ENCODE measurements around the gene MIGA2.

DNA sequence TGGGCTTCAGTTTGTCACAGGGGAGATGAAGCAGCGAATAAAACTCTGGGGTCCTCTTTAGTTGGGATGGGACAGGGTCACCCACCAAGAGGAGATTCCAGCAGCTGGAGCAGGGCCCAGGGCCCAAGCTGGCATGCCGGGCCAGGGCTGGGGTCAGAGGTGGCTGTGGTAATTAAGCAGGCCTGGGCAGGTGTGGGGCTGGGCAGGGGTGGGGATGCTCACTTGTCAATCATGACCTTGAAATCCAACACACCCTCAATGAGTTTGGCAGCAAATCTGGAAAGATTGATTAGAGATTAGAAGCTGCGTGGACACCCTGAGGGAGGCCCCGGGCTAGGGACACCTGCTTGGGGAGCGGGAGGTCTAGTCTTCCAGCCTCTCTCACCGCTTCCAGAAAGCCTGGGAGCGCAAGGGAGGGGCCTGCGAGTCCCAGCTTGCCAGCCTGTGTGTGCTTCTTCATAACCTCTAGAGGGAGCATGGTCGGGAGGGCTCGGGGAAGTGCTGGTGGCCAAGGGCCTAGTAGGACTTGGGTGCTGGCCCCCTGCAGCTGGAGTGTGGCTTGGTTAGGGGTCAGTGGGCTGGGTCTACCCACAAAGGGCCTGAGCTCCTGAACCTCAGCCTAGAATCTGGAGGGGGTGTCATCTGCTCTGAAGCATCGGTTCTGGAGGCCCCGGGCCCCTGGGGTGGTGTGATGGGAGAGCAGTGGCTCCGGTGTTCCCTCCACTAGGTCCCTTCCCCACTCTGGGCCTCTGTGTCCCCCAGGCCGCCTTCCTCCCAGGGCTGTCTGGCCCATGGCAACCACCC is 66.6 kb downstream of the MIGA2 start:
- TF ChIP-seq, protein P1, sequence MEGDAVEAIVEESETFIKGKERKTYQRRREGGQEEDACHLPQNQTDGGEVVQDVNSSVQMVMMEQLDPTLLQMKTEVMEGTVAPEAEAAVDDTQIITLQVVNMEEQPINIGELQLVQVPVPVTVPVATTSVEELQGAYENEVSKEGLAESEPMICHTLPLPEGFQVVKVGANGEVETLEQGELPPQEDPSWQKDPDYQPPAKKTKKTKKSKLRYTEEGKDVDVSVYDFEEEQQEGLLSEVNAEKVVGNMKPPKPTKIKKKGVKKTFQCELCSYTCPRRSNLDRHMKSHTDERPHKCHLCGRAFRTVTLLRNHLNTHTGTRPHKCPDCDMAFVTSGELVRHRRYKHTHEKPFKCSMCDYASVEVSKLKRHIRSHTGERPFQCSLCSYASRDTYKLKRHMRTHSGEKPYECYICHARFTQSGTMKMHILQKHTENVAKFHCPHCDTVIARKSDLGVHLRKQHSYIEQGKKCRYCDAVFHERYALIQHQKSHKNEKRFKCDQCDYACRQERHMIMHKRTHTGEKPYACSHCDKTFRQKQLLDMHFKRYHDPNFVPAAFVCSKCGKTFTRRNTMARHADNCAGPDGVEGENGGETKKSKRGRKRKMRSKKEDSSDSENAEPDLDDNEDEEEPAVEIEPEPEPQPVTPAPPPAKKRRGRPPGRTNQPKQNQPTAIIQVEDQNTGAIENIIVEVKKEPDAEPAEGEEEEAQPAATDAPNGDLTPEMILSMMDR (IDR thresholded peaks at IDR 0.05; ENCODE audit: low read depth, low read length, missing input control), result no peak
- TF ChIP-seq, protein P2, sequence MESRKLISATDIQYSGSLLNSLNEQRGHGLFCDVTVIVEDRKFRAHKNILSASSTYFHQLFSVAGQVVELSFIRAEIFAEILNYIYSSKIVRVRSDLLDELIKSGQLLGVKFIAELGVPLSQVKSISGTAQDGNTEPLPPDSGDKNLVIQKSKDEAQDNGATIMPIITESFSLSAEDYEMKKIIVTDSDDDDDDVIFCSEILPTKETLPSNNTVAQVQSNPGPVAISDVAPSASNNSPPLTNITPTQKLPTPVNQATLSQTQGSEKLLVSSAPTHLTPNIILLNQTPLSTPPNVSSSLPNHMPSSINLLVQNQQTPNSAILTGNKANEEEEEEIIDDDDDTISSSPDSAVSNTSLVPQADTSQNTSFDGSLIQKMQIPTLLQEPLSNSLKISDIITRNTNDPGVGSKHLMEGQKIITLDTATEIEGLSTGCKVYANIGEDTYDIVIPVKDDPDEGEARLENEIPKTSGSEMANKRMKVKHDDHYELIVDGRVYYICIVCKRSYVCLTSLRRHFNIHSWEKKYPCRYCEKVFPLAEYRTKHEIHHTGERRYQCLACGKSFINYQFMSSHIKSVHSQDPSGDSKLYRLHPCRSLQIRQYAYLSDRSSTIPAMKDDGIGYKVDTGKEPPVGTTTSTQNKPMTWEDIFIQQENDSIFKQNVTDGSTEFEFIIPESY (IDR thresholded peaks at IDR 0.05), result no peak
- TF ChIP-seq TAF1 (conservative IDR thresholded peaks at IDR 0.05), result no peak
- TF ChIP-seq SP1 (IDR thresholded peaks at IDR 0.05), result no peak
- TF ChIP-seq, protein P3, sequence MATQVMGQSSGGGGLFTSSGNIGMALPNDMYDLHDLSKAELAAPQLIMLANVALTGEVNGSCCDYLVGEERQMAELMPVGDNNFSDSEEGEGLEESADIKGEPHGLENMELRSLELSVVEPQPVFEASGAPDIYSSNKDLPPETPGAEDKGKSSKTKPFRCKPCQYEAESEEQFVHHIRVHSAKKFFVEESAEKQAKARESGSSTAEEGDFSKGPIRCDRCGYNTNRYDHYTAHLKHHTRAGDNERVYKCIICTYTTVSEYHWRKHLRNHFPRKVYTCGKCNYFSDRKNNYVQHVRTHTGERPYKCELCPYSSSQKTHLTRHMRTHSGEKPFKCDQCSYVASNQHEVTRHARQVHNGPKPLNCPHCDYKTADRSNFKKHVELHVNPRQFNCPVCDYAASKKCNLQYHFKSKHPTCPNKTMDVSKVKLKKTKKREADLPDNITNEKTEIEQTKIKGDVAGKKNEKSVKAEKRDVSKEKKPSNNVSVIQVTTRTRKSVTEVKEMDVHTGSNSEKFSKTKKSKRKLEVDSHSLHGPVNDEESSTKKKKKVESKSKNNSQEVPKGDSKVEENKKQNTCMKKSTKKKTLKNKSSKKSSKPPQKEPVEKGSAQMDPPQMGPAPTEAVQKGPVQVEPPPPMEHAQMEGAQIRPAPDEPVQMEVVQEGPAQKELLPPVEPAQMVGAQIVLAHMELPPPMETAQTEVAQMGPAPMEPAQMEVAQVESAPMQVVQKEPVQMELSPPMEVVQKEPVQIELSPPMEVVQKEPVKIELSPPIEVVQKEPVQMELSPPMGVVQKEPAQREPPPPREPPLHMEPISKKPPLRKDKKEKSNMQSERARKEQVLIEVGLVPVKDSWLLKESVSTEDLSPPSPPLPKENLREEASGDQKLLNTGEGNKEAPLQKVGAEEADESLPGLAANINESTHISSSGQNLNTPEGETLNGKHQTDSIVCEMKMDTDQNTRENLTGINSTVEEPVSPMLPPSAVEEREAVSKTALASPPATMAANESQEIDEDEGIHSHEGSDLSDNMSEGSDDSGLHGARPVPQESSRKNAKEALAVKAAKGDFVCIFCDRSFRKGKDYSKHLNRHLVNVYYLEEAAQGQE (IDR thresholded peaks at IDR 0.05), result no peak
- TF ChIP-seq RAD21 (IDR thresholded peaks at IDR 0.05), result peak in 1 of 2 donors; percentile 55
- TF ChIP-seq YY1 (IDR thresholded peaks at IDR 0.05), result no peak
- TF ChIP-seq, protein P4, sequence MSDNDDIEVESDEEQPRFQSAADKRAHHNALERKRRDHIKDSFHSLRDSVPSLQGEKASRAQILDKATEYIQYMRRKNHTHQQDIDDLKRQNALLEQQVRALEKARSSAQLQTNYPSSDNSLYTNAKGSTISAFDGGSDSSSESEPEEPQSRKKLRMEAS (IDR thresholded peaks at IDR 0.05), result no peak
- no peak for TF ChIP-seq JUND (IDR thresholded peaks at IDR 0.05)
- no peak for TF ChIP-seq FOXA1 (IDR thresholded peaks at IDR 0.05)
